A549 (cell line): ENCODE results near the gene TBC1D25.

Experiments
- CTCF ChIP-seq: fragments of >200 bp; sonication (Bioruptor Twin); formaldehyde crosslinking; IDR thresholded peaks from 3 replicates; pipeline ENCODE4 v1.5.1; 2016
- MAFK ChIP-seq: fragments of 450-650 bp; IDR thresholded peaks from 2 replicates; pipeline ENCODE4 v1.6.1; 2014; ENCODE audit not compliant: partially characterized antibody
- NR3C1 ChIP-seq: fragments of >200 bp; sonication (Bioruptor Twin); formaldehyde crosslinking; IDR thresholded peaks from 3 replicates; pipeline ENCODE4 v1.6.1; 2017
- POLR2A ChIP-seq: IDR thresholded peaks from 2 replicates; pipeline ENCODE4 v1.6.1; 2012; ENCODE audit warnings: mild to moderate bottlenecking, low read length
- POLR2AphosphoS2 ChIP-seq: conservative IDR thresholded peaks from 2 replicates; pipeline ENCODE4 v1.6.1; 2012; ENCODE audit warnings: low read length, improper control_type of control experiment, inconsistent platforms
- RARB ChIP-seq: fragments of 250-450 bp; sonication (Bioruptor Pico); IDR thresholded peaks from 2 replicates; pipeline ENCODE4 v1.8.0; 2021; ENCODE audit warnings: mild to moderate bottlenecking, moderate library complexity
- REST ChIP-seq: fragments of 200-600 bp; sonication (generic); IDR thresholded peaks from 2 replicates; pipeline ENCODE4 v1.6.1; 2016; ENCODE audit warnings: antibody characterized with exemption, mild to moderate bottlenecking, moderate library complexity
- USF2 ChIP-seq: fragments of 450-650 bp; IDR thresholded peaks from 2 replicates; pipeline ENCODE4 v1.6.1; 2014; ENCODE audit warnings: antibody characterized with exemption
- ZC3H11A ChIP-seq: fragments of 450-650 bp; IDR thresholded peaks from 2 replicates; pipeline ENCODE4 v1.6.1; 2014; ENCODE audit warnings: antibody characterized with exemption, mild to moderate bottlenecking
- ZSCAN20 ChIP-seq: fragments of 250-450 bp; sonication (Bioruptor Pico); IDR thresholded peaks from 2 replicates; pipeline ENCODE4 v1.8.0; 2022; ENCODE audit warnings: mild to moderate bottlenecking, moderate library complexity
- TF ChIP-seq, protein P1 (sequence below): IDR thresholded peaks from 2 replicates; pipeline ENCODE4 v1.6.1; 2012
- TF ChIP-seq, protein P2 (sequence below): fragments of 250-450 bp; sonication (Bioruptor Pico); IDR thresholded peaks from 2 replicates; pipeline ENCODE4 v1.5.0; 2021; ENCODE audit warnings: mild to moderate bottlenecking, moderate library complexity, borderline replicate concordance

- TF ChIP-seq RARB (CRISPR knock-in tag): no peak
- TF ChIP-seq ZSCAN20 (CRISPR knock-in tag): no peak
- TF ChIP-seq, protein P1, sequence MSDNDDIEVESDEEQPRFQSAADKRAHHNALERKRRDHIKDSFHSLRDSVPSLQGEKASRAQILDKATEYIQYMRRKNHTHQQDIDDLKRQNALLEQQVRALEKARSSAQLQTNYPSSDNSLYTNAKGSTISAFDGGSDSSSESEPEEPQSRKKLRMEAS: no peak
- no peak for TF ChIP-seq CTCF
- no peak for TF ChIP-seq NR3C1
- TF ChIP-seq POLR2A: no peak
- TF ChIP-seq POLR2AphosphoS2: no peak
- TF ChIP-seq, protein P2, sequence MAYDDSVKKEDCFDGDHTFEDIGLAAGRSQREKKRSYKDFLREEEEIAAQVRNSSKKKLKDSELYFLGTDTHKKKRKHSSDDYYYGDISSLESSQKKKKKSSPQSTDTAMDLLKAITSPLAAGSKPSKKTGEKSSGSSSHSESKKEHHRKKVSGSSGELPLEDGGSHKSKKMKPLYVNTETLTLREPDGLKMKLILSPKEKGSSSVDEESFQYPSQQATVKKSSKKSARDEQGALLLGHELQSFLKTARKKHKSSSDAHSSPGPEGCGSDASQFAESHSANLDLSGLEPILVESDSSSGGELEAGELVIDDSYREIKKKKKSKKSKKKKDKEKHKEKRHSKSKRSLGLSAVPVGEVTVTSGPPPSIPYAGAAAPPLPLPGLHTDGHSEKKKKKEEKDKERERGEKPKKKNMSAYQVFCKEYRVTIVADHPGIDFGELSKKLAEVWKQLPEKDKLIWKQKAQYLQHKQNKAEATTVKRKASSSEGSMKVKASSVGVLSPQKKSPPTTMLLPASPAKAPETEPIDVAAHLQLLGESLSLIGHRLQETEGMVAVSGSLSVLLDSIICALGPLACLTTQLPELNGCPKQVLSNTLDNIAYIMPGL (CRISPR knock-in tag): no peak
- no peak for TF ChIP-seq ZC3H11A
- TF ChIP-seq REST: no peak
- TF ChIP-seq MAFK: no peak
- no peak for TF ChIP-seq USF2
Measured at GRCh38 chrX:48538641-48539344, 721 bp upstream of the TBC1D25 start.
